ENCODE measurements around the gene DNM3. TPM values are rescaled to one million over a fixed set of nuclear protein-coding genes. Genes with fewer than 3 reads are reported as not detected.
A peak's percentile ranks its signal among the peaks of the same experiment; 100 is the strongest.

The DNM3 gene
- polyA plus RNA-seq, 1 of the 3 experiments (the other 2 are of a cell fraction): 0.43 TPM

- no peaks in the 10 kb centered on the region for H3K36me3 ChIP-seq (replicated peaks in 1 of 2; ENCODE audit: control insufficient read depth in 1 of 2, insufficient read depth in 2 of 2, low read length in 1 of 2)
- no peaks in the 10 kb centered on the region for H3F3A ChIP-seq (replicated peaks; ENCODE audit: insufficient read depth)
- WGBS (ENCODE audit: low lambda C conversion rate): 96% methylated on average over 2 of the region's 2 CpGs
- no peak for TF ChIP-seq RCOR1 (IDR thresholded peaks at IDR 0.05; ENCODE audit: low read length)
- TF ChIP-seq TEAD4 (IDR thresholded peaks at IDR 0.05; ENCODE audit: borderline replicate concordance, insufficient read depth): no peak
- no peak for TF ChIP-seq TCF12 (IDR thresholded peaks at IDR 0.05)
- TF ChIP-seq CHD2 (IDR thresholded peaks at IDR 0.05; ENCODE audit: low read length, partially characterized antibody): no peak
- TF ChIP-seq CTCF (IDR thresholded peaks at IDR 0.05): no peak
- ChIA-PET CTCF (no interaction called here), POLR2A (no interaction called here)
- no peak for DNase-seq
- H3K9me3 ChIP-seq: no peaks in the 10 kb centered on the region
- H4K20me1 ChIP-seq (ENCODE audit: insufficient read depth): no peaks in the 10 kb centered on the region
- no peaks in the 10 kb centered on the region for H3K79me2 ChIP-seq (ENCODE audit: insufficient read depth)
- no peaks in the 10 kb centered on the region for H3K27me3 ChIP-seq (ENCODE audit: insufficient read depth)
- H3K4me1 ChIP-seq (ENCODE audit: control insufficient read depth in 1 of 2, insufficient read depth in 2 of 2, low read depth in 1 of 2, low read length in 1 of 2): peaks cover 0 to 2% of the 10 kb centered on the region in 2 experiments; a peak in 2 of 4 replicates
- H3K9me2 ChIP-seq: no peaks in the 10 kb centered on the region
- no peak overlapping the region for H3K4me3 ChIP-seq (ENCODE audit: low read depth in 2 of 2, low read length in 1 of 2)
- no peak overlapping the region for H3K9ac ChIP-seq
- no peak overlapping the region for H3K4me2 ChIP-seq
- peak overlapping the region; percentile 73; the same call in 1 of the 2 replicates for H2AFZ ChIP-seq (ENCODE audit: low read depth)
- peak overlapping the region in 1 of 2 experiments; percentile 39; a peak in 1 of 4 replicates for H3K27ac ChIP-seq (ENCODE audit: low read depth in 2 of 2, low read length in 1 of 2)
Observed at GRCh38 chr1:172239901-172240300, 398.6 kb downstream of the DNM3 start.

GRCh38 chr1:172241540-172241939 lies 400.2 kb downstream of the DNM3 start:
- no peaks in the 10 kb centered on the region for H3K9me3 ChIP-seq
- H2AFZ ChIP-seq (ENCODE audit: low read depth): no peak overlapping the region
- TF ChIP-seq MXI1 (IDR thresholded peaks at IDR 0.05; ENCODE audit: low read depth, low read length) (no peak), REST (IDR thresholded peaks at IDR 0.05; ENCODE audit: low read depth, low read length) (no peak), SIN3A (IDR thresholded peaks at IDR 0.05; ENCODE audit: borderline replicate concordance, low read depth, low read length) (no peak), EP300 (IDR thresholded peaks at IDR 0.05; ENCODE audit: borderline replicate concordance in 1 of 2, low read depth in 1 of 2, low read length in 1 of 2) (no peak), FOSL2 (IDR thresholded peaks at IDR 0.05; ENCODE audit: borderline replicate concordance, low read depth) (no peak)
- H4K20me1 ChIP-seq (ENCODE audit: insufficient read depth): no peaks in the 10 kb centered on the region
- 100% methylated on average over 1 of the region's 1 CpG for WGBS (ENCODE audit: low lambda C conversion rate)
- H3K79me2 ChIP-seq (ENCODE audit: insufficient read depth): no peaks in the 10 kb centered on the region
- H3F3A ChIP-seq (replicated peaks; ENCODE audit: insufficient read depth): peaks cover 4% of the 10 kb centered on the region
- peaks cover 0 to 2% of the 10 kb centered on the region in 2 experiments; a peak in 2 of 4 replicates for H3K4me1 ChIP-seq (ENCODE audit: control insufficient read depth in 1 of 2, insufficient read depth in 2 of 2, low read depth in 1 of 2, low read length in 1 of 2)
- H3K4me2 ChIP-seq: no peak overlapping the region
- no peak overlapping the region for H3K27ac ChIP-seq (ENCODE audit: low read depth in 2 of 2, low read length in 1 of 2)
- H3K9ac ChIP-seq: no peak overlapping the region
- CTCF ChIA-PET: no interaction called here
- H3K36me3 ChIP-seq (replicated peaks in 1 of 2; ENCODE audit: control insufficient read depth in 1 of 2, insufficient read depth in 2 of 2, low read length in 1 of 2): no peaks in the 10 kb centered on the region
- no peaks in the 10 kb centered on the region for H3K27me3 ChIP-seq (ENCODE audit: insufficient read depth)
- DNase-seq: no peak
- H3K4me3 ChIP-seq (ENCODE audit: low read depth in 2 of 2, low read length in 1 of 2): no peak overlapping the region
- no peaks in the 10 kb centered on the region for H3K9me2 ChIP-seq
- POLR2A ChIA-PET: no interaction called here
